HG03060 (cell line): ENCODE results near the gene DDX1.
A peak's percentile ranks its signal among the peaks of the same experiment; 100 is the strongest.
"Not testable (repeated sequence)": the region's sequence is repeated elsewhere in the genome, so short reads cannot be mapped to it uniquely, and the experiment has no call there.

ENCODE experiments used
- ATAC-seq: cut with Tn5 transposase; IDR thresholded peaks from one replicate; pipeline ENCODE4 v1.9.1; 2021; ENCODE audit warnings: low read depth, moderate number of reproducible peaks; ENCODE audit not compliant: unreplicated experiment

DDX1 gene

DNA sequence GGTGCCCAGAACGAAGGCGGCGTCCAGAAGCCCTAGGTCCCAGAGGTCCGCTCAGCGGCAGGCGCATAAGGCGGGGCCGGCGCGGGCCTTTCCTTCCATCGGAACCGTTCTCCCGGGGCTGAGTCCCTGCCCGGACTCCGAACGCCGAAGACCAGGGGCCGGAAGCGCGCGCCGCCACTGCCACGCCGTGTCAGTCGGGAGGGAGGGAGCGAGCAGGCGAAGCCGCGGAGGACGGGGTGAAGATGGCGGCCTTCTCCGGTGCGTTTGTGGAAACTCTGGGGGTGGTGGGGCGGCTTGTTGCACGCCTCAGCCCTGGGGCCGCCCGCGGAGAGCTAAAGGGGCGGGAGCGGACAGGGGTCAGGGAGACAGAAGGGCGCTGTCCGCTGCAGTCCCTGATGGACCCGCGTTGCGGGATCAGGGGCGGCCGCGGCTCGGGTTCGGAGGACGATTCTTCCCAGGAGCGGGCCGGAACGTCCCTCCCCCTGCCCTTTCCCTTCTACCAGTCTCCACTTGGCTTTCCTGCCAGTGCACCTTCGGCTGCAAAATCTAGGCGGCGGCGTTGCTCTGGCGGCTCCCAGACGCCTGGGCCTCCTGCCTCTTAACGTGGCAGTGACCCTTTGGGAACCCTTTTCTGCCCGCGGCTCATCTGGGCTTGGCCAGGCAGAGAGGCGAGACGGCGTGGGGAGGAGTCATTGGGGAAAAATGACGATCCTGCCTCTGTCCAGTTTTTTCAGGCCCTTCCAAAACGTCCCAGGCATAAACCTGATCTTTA, at the start of gene DDX1:
Gene DDX1 (plus strand): TSS at position 177 of the 772 bp plus-strand sequence. CDS start 66 bp downstream, at position 243.
- peak; percentile 74 for ATAC-seq

GRCh38 chr2:15542269-15542668, 49.4 kb upstream of the DDX1 start:
- not testable (repeated sequence) for ATAC-seq

- ATAC-seq = no peak
Observed at GRCh38 chr2:15543053-15543452, 48.6 kb upstream of the DDX1 start.

- ATAC-seq = no peak
Observed at GRCh38 chr2:15543541-15543940, 48.1 kb upstream of the DDX1 start.

DNA sequence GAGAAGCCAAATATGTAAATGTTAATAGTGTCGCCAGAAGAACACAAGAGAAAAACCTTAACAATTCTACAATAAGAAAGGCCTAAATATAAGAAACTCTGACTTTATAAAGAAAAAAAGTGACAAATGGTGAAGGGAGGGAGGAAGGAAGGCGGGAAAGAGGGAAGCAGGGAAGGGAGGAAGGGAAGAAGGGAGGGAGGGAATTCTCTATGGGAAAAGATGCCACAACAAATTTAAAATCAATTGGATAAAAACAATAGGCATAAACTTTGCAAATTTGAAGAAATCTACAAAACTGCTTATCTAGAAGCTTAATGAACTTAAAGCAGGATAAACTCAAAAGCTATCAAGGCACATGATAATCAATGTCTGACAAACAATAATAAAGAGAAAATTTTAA, 47.4 kb upstream of the DDX1 start:
- ATAC-seq = no peak

GRCh38 chr2:15546297-15547098, 45.2 kb upstream of the DDX1 start:
- no peak for ATAC-seq

DNA sequence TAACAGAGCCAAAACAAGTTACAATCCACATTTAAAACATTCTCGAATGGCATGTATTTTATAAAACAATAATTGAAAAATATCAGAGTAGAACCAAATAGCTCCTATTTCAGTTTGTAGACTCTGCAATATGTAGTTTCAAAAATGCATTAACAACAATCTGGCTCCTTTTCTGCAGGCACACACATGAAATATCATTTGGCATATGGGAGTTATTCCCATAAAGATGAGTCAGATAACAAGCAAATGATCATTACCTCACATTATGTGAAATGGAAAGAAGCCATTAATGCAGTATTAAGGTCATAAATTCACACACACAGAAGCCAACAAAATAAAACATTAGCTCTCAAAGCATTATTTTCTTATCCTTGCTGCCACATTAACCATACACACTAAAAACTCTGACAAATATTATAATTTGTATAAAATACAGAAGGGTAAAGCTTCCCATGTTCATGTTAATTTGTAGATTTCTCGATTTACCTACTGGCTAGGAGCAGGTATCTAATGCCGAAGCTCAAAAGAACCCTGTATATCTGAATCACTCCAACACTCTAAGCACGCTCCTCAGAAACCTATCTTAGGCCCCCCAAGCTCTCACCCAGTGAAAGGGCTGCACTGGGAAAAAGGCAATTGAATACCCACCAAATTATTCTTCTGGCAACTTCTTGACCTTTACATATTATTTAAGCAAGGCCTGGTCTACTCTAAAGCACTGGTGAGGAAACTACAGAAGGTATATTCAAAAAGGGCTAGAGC, 44.4 kb upstream of the DDX1 start:
- ATAC-seq = no peak

DNA sequence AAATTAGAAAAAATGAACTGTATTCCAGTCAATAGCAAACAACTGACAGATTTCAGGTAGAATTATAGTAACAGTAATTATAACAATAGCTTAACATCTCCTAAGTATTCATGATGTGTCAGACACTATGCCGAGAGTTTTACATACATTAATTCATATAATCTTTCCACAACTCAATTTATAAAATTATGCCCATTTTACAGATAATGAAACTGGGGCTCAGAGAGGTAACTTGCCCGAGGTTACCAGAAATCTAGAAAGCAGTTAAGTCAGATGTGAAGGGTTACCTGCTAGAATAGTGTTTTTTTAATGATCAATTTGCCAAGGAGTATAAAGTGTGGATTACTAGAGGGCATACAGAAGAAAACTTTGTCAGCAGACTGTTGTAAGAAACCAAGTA, 42.7 kb upstream of the DDX1 start:
- no peak for ATAC-seq

- no peak for ATAC-seq
Observed at GRCh38 chr2:15553519-15553918, 38.1 kb upstream of the DDX1 start.

DNA sequence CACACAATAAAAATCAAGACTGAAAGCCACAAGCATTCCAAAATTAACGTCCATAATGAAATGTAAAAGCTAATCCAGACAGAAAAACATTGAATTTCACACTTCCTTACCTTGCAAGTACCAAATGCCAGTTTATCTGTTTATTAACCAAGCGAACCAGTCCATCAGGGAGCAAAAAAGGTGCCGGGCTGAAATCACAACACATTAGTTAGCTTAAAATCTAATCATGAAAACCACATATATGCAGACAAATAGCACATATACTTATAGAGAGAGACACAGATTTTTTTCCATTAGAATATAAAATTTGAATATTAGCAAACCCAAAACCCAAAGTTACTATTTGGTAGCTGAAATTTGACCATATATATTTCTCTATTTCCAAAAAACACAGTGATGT, 37.7 kb upstream of the DDX1 start:
- ATAC-seq = no peak

GRCh38 chr2:15554525-15555218, 37.0 kb upstream of the DDX1 start:
- no peak for ATAC-seq

GRCh38 chr2:15555760-15556193, 35.9 kb upstream of the DDX1 start:
- ATAC-seq = no peak

DNA sequence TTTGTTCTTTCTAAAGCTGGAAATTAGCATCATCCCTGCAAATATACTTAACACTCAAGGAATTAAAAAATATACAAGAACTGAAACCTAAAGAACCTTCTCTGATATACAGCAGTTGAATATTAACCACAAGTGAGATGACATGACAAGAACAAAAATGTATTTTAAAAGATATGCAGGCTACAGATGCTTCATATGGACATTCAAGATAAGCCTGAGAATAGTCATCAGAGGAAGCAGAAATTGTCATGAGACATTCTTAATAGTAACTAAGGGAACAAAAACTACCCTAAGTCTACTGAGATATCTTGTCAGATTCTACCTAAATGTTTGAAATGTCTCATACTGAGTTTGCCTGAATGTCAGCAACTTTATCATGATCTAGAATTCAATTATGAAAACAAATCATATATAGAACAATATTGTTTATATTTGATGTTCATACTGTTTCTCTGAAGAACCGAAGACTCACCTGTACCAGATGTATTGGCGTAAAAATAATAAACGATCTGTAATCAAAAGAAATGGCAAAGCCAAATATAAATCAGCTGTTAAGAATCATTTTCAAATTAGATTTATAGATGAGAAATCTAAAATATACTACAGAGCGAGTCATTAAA, 35.2 kb upstream of the DDX1 start:
- no peak for ATAC-seq

DNA sequence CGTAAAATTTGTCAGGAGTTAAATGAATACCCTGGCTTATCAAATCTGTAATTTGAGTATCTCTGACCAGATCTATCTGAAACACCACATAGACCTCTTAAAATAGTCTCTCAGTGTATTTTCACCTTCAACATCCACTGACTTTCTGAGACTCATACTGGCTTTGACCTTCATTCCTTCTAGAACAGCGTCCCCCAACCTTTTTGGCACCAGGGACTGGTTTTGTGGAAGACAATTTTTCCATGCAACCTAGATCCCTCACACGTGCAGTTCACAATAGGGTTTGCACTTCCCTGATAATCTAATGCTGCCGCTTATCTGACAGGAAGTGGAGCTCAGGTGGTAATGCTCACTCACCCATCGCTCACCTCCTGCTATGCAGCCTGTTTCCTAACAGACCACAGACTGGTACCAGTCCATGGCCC, 33.8 kb upstream of the DDX1 start:
- ATAC-seq = no peak

GRCh38 chr2:15559379-15560139, 32.1 kb upstream of the DDX1 start:
- no peak for ATAC-seq

DNA sequence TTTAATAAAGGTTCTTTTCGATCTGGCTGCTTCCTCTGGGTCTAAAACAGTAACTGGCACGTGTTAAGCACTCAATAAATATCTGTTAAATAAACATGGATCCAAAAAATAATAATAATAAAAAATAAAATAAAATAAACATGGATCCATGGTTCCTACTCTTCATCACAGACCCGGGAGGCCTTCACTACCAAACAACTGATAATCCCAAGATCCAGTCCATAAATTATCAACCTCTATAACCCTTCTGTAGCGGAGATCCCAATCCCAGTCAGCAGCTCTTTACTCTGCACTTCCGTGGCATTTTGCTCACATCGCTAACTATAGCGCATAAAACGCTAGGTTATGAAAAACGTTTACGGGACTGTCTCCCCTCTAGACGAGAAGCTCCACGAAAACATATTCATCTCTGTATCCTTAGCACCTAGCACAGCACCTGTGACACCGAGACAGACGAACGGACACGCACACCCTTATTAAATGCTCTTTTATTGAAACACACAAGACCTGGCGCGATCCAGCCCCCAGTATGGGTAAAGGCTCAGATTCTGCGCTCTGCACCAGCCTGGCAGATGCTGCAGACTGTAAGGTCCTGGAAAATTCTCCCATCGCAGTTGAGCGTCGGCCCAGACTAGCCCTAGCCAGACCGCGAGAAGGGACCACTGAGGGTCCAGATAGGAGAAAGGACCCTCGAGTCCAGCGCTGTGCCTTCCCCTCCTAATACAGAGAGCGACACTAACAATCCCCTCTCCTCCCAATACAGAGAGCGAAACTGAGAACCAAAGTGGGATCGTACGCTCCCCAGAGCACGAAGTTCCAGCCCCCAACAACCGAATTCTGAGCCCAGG, 31.3 kb upstream of the DDX1 start:
- no peak for ATAC-seq

GRCh38 chr2:15560988-15561573, 30.6 kb upstream of the DDX1 start, which contains the start of gene NBAS:
NBAS (minus strand) TSS chr2:15561334; CDS start chr2:15561304, 30 bp downstream.
- peak; percentile 80 for ATAC-seq
